ENCODE measurements around the gene SERPINI1. TPM values are rescaled to one million over a fixed set of nuclear protein-coding genes. Genes with fewer than 3 reads are reported as not detected.
"Not testable (repeated sequence)": the region's sequence is repeated elsewhere in the genome, so short reads cannot be mapped to it uniquely, and the experiment has no call there.

The SERPINI1 gene
- total RNA-seq, 4 donors from 2014 or later: 0.70 to 2.7 (median 2.2) TPM

- Histone ChIP-seq H3K27me3 (no peaks in the 10 kb centered on the region), H3K36me3 (no peaks in the 10 kb centered on the region), H3K4me1 (no peaks in the 10 kb centered on the region), H3K9me3 (no peaks in the 10 kb centered on the region), H3K4me3 (no peak overlapping the region), H3K27ac (no peak overlapping the region)
- intact Hi-C loops (cut with DNase I; ENCODE audit: low total_unique reads) (no loop called here), in situ Hi-C loops (cut with MboI; ENCODE audit: low sequenced_read_pairs in 4 of 4) (no loop called here)
- ATAC-seq (no peak), DNase-seq (no peak)
- TF ChIP-seq CTCF (IDR thresholded peaks at IDR 0.05 in 4 of 5, conservative IDR thresholded peaks at IDR 0.05 in 1 of 5) (no peak), POLR2A (IDR thresholded peaks at IDR 0.05) (no peak)
These were observed 85.8 kb downstream of the SERPINI1 start for GRCh38 chr3:167821248-167821805.

GRCh38 chr3:167823738-167824137 is 88.2 kb downstream of the SERPINI1 start:
- no peak for DNase-seq
- no peaks in the 10 kb centered on the region for H3K27me3 ChIP-seq
- H3K36me3 ChIP-seq: no peaks in the 10 kb centered on the region
- H3K9me3 ChIP-seq: no peaks in the 10 kb centered on the region
- no peak for ATAC-seq
- no peak overlapping the region for H3K4me3 ChIP-seq
- no peak for TF ChIP-seq CTCF (IDR thresholded peaks at IDR 0.05 in 4 of 5, conservative IDR thresholded peaks at IDR 0.05 in 1 of 5)
- no peak for TF ChIP-seq POLR2A (IDR thresholded peaks at IDR 0.05)
- in situ Hi-C loops (cut with MboI; ENCODE audit: low sequenced_read_pairs in 4 of 4): no loop called here
- no peak overlapping the region for H3K27ac ChIP-seq
- intact Hi-C loops (cut with DNase I; ENCODE audit: low total_unique reads): no loop called here
- H3K4me1 ChIP-seq: no peaks in the 10 kb centered on the region

GRCh38 chr3:167827588-167827987 is 92.1 kb downstream of the SERPINI1 start:
- in situ Hi-C loops (cut with MboI; ENCODE audit: low sequenced_read_pairs in 4 of 4); intact Hi-C loops (cut with DNase I; ENCODE audit: low total_unique reads); ATAC-seq; H3K4me3 ChIP-seq; H3K36me3 ChIP-seq; H3K27ac ChIP-seq; H3K27me3 ChIP-seq; H3K9me3 ChIP-seq; H3K4me1 ChIP-seq; DNase-seq: not testable (repeated sequence)

GRCh38 chr3:167829071-167829470 is 93.5 kb downstream of the SERPINI1 start:
- intact Hi-C loops (cut with DNase I; ENCODE audit: low total_unique reads) (no loop called here), in situ Hi-C loops (cut with MboI; ENCODE audit: low sequenced_read_pairs in 4 of 4) (no loop called here)
- H3K27ac ChIP-seq: no peak overlapping the region
- no peaks in the 10 kb centered on the region for H3K4me1 ChIP-seq
- no peak for TF ChIP-seq CTCF (IDR thresholded peaks at IDR 0.05 in 4 of 5, conservative IDR thresholded peaks at IDR 0.05 in 1 of 5)
- TF ChIP-seq POLR2A (IDR thresholded peaks at IDR 0.05): no peak
- H3K27me3 ChIP-seq: no peaks in the 10 kb centered on the region
- DNase-seq (no peak), ATAC-seq (no peak)
- no peak overlapping the region for H3K4me3 ChIP-seq
- H3K36me3 ChIP-seq: no peaks in the 10 kb centered on the region
- no peaks in the 10 kb centered on the region for H3K9me3 ChIP-seq

- ATAC-seq: no peak
- Histone ChIP-seq H3K9me3 (no peaks in the 10 kb centered on the region), H3K27ac (no peak overlapping the region), H3K4me1 (no peaks in the 10 kb centered on the region), H3K4me3 (no peak overlapping the region), H3K36me3 (no peaks in the 10 kb centered on the region), H3K27me3 (no peaks in the 10 kb centered on the region)
- no peak for DNase-seq
- in situ Hi-C loops (cut with MboI; ENCODE audit: low sequenced_read_pairs in 4 of 4) (no loop called here), intact Hi-C loops (cut with DNase I; ENCODE audit: low total_unique reads) (no loop called here)
- TF ChIP-seq POLR2A (IDR thresholded peaks at IDR 0.05): no peak
- no peak for TF ChIP-seq CTCF (IDR thresholded peaks at IDR 0.05 in 4 of 5, conservative IDR thresholded peaks at IDR 0.05 in 1 of 5)
These were observed 94.5 kb downstream of the SERPINI1 start for GRCh38 chr3:167830007-167830406.

Measured in gastrocnemius medialis (tissue), 4 donors.